Colonic mucosa (tissue), 4 donors: Measurements from ENCODE around the gene ALDH1L1. TPM values are rescaled to one million over a fixed set of nuclear protein-coding genes. Genes with fewer than 3 reads are reported as not detected.
"Not testable (repeated sequence)": the region's sequence is repeated elsewhere in the genome, so short reads cannot be mapped to it uniquely, and the experiment has no call there.

Experiments
- DNase-seq: peaks from one replicate; pipeline ENCODE4 v3.0.0-alpha.2; 2020
- H3K27ac ChIP-seq: fragments of 200-600 bp; one replicate; pipeline ENCODE4 v1.8.0; 2021
- H3K27me3 ChIP-seq: fragments of 200-600 bp; one replicate; pipeline ENCODE4 v1.8.0; 2021
- H3K36me3 ChIP-seq: fragments of 200-600 bp; one replicate; pipeline ENCODE4 v1.8.0; 2021
- H3K4me1 ChIP-seq: fragments of 200-600 bp; one replicate; pipeline ENCODE4 v1.8.0; 2021; ENCODE audit warnings: mild to moderate bottlenecking
- H3K4me3 ChIP-seq: fragments of 200-600 bp; one replicate; pipeline ENCODE4 v1.8.0; 2021
- H3K9ac ChIP-seq, 2 donors: one replicate each; pipeline ENCODE4 v1.7.0; 2013; ENCODE audit warnings: control low read depth in 2 of 2, low read depth in 2 of 2, low read length in 2 of 2
- H3K9me3 ChIP-seq: fragments of 200-600 bp; one replicate; pipeline ENCODE4 v1.8.0; 2021
- intact Hi-C: fragments of 100-400 bp; cut with DNase I; formaldehyde crosslinking; loops from one replicate; pipeline ENCODE4 v1.14.1; 2022
- total RNA-seq, 2 donors: library from RNA; stranded (reverse); fragmentation: NEBNext Ultra II Directional in 1 of 2; extraction: Animal tissue kit (Norgen Biotek cat#: 25700) in 1 of 2; gene quantifications; one replicate each; pipeline ENCODE4 v1.2.1, GENCODE V29; 2021
- TF ChIP-seq, protein P1 (sequence below): fragments of 200-600 bp; IDR thresholded peaks from one replicate; pipeline ENCODE4 v1.8.0; 2022; ENCODE audit warnings: antibody characterized with exemption, mild to moderate bottlenecking
- donor health status: healthy.
- donor health status: DM: no; HTN: no; CAD: no.
- donor health status: DM: no; HTN: no; CAD: no.

The ALDH1L1 gene
- total RNA-seq, 2 donors from 2014 or later: 15.3 to 25.6 TPM

DNA sequence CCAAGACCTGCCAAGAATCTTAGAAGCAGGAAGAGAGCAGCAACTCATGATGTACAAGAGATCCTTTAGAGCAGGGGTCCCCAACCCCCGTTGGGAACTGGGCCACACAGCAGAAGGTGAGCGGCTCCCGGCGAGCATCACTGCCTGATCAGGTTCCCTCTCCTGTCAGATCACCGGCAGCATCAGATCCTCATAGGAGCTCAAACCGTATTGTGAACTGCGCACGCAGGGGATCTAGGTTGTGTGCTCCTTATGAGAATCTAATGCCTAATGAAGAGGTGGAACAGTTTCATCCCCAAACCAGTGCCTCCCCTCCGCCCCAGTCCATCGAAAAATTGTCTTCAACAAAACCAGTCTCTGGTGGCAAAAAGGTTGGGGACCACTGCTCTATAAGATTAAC lies 110.2 kb downstream of the ALDH1L1 start:
- H3K9ac ChIP-seq: no peak overlapping the region
- no peaks in the 10 kb centered on the region for H3K4me1 ChIP-seq
- no peak for DNase-seq

DNA sequence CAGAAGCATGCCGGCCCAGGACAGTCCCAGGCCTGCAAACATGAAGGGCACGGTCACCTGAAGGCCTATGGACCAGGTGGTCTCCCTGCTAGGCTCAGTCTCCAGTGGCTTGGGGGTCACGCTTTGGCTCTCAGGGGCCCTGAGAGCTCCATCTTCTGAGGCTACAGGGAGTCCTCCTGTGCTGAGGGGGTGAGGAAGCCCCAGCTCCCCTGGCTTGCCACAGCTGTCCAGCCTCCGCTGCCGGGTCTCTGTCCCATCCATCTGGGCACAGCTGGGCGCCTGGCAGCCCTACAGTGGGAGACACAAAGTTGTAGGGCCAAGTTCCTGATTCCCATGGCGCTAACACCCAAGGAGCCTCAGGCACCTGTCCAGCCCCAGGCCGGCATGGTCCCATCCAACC lies 112.4 kb downstream of the ALDH1L1 start:
- no peaks in the 10 kb centered on the region for H3K27me3 ChIP-seq
- no peak overlapping the region for H3K4me3 ChIP-seq
- no peaks in the 10 kb centered on the region for H3K4me1 ChIP-seq
- no peak for DNase-seq
- H3K36me3 ChIP-seq: no peaks in the 10 kb centered on the region
- no peak overlapping the region for H3K9ac ChIP-seq
- TF ChIP-seq, protein P1, sequence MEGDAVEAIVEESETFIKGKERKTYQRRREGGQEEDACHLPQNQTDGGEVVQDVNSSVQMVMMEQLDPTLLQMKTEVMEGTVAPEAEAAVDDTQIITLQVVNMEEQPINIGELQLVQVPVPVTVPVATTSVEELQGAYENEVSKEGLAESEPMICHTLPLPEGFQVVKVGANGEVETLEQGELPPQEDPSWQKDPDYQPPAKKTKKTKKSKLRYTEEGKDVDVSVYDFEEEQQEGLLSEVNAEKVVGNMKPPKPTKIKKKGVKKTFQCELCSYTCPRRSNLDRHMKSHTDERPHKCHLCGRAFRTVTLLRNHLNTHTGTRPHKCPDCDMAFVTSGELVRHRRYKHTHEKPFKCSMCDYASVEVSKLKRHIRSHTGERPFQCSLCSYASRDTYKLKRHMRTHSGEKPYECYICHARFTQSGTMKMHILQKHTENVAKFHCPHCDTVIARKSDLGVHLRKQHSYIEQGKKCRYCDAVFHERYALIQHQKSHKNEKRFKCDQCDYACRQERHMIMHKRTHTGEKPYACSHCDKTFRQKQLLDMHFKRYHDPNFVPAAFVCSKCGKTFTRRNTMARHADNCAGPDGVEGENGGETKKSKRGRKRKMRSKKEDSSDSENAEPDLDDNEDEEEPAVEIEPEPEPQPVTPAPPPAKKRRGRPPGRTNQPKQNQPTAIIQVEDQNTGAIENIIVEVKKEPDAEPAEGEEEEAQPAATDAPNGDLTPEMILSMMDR: no peak
- no peak overlapping the region for H3K27ac ChIP-seq
- intact Hi-C loops: no loop called here
- H3K9me3 ChIP-seq: no peaks in the 10 kb centered on the region

More for the DNA sequence above, 110.2 kb downstream of the ALDH1L1 start:
- no peak overlapping the region for H3K4me3 ChIP-seq
- no peaks in the 10 kb centered on the region for H3K9me3 ChIP-seq
- TF ChIP-seq, protein P1: no peak
- H3K36me3 ChIP-seq: no peaks in the 10 kb centered on the region
- intact Hi-C loops: no loop called here
- H3K27ac ChIP-seq: no peak overlapping the region
- H3K27me3 ChIP-seq: no peaks in the 10 kb centered on the region

DNA sequence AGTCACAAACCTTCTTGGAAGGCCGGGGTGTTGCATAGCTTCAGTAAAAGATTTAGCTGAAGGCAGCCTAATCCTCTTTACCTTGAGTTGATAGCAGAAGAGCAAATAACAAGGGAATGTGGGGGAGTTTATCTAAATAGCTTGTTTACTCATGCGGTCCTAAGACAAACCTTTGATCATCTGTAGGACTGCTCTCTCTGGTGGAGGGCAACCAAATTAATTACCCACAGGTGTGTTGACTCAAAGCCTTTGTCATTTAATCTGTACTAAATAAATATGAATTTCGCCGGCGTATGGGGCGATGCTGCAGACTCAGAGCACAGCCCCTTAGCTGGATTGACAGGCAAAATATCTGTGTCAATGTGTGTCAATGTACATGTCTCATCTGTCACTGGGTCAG lies 113.7 kb downstream of the ALDH1L1 start:
- H3K4me1 ChIP-seq, H3K4me3 ChIP-seq, H3K27ac ChIP-seq, H3K36me3 ChIP-seq, DNase-seq, intact Hi-C loops, H3K9me3 ChIP-seq, H3K9ac ChIP-seq, H3K27me3 ChIP-seq: not testable (repeated sequence)

DNA sequence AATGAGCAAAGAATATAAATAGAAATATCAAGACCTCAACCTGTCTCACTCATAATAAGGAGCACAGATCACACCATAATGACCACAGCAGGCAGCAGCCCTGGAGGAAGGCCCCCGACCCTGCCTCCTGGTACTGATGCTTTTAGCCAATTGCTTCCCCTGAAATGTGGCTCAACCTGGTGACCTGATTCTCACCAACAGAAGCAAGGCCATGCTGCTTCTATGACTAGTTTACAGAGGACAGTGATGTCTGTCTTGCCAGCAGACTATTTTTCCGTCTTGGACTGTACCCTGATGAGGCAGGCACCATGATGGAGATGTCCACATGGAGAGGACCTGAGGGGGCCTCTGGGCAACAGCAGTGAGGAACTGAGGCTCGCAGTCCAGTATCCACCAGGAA lies 114.5 kb downstream of the ALDH1L1 start:
- no peak overlapping the region for H3K9ac ChIP-seq
- TF ChIP-seq, protein P1: no peak
- H3K27me3 ChIP-seq: no peaks in the 10 kb centered on the region
- no peaks in the 10 kb centered on the region for H3K4me1 ChIP-seq
- intact Hi-C loops: no loop called here
- DNase-seq: no peak
- H3K36me3 ChIP-seq: no peaks in the 10 kb centered on the region
- H3K27ac ChIP-seq: no peak overlapping the region
- H3K4me3 ChIP-seq: no peak overlapping the region
- H3K9me3 ChIP-seq: no peaks in the 10 kb centered on the region

DNA sequence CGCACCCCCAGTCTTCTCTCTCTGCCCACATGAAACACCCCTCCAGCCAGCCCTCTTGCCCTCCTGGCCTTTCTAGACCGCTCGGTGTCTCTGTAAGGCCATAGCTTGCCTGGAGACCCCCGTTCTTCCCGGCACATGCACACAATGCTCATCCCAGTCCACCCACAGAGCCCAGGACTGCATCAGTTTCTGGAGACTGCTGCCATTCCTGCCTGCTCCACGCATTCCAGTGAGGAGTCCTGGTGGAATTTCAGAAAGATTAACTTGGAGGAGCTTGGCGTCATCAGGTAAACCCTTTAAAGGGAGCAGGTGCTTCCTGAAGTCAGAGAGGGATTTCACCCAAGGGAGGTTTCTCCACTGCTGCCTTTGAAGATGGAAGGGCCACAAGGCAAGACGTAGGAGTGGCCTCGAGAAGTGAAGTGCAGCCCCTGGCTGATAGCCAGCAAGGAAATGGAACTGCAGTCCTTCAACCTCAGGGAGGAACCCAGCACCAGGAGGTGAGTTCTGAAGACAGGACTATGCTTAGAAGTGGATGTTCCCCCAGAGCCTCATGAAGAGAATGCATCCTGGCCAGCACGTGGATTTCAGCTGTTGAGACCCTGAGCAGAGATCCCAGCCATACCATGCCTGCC lies 115.6 kb downstream of the ALDH1L1 start:
- Histone ChIP-seq H3K9me3 (no peaks in the 10 kb centered on the region), H3K9ac (no peak overlapping the region), H3K27ac (no peak overlapping the region), H3K27me3 (no peaks in the 10 kb centered on the region), H3K4me3 (no peak overlapping the region), H3K36me3 (no peaks in the 10 kb centered on the region), H3K4me1 (no peaks in the 10 kb centered on the region)
- intact Hi-C loops: no loop called here
- TF ChIP-seq, protein P1: no peak
- DNase-seq: no peak

DNA sequence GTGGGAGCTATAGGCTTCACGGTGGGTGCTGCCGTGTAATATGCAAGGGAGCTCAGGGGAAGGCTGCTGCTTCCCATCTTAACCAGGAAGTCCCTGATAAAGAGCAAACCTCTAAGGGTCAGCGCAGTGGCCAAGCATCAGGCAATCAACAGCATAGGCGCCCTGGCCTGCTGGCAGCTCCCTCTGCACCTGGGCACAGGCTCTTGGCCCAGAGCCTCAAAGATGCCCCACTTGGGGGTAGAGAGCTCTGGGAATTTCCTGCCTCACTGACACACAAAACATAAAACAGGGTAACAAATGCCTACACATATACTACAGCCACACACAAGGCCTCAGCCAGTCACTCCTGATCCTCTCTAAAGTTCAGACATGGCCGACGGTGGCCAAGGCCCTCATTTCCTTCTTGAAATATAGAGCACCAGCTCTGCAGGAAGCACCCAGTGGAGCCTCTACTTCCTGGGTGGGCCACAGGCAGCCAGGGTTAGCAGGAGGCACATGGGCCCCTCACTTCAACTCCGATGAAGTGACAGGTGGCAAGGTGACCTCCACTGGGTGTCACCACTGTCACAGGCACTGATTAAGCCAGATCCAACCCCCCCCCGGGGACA lies 116.9 kb downstream of the ALDH1L1 start:
- TF ChIP-seq, protein P1: no peak

More for the DNA sequence above, 116.9 kb downstream of the ALDH1L1 start:
- no peak overlapping the region for H3K4me3 ChIP-seq
- H3K9ac ChIP-seq: no peak overlapping the region
- no peaks in the 10 kb centered on the region for H3K36me3 ChIP-seq
- H3K9me3 ChIP-seq: no peaks in the 10 kb centered on the region
- no peak for DNase-seq
- no peaks in the 10 kb centered on the region for H3K27me3 ChIP-seq
- no peaks in the 10 kb centered on the region for H3K4me1 ChIP-seq
- intact Hi-C loops: no loop called here
- no peak overlapping the region for H3K27ac ChIP-seq
